C4-2B (cell line): ENCODE results near the gene MTF2.

Experiments used
- H3K27ac ChIP-seq: fragments of 450-650 bp; 2 replicates; pipeline ENCODE4 v1.5.1; 2017
- ZFX ChIP-seq: fragments of 450-650 bp; IDR thresholded peaks from 2 replicates; pipeline ENCODE4 v1.6.1; 2017
- TF ChIP-seq, protein P1 (sequence below): fragments of 450-650 bp; conservative IDR thresholded peaks from 2 replicates; pipeline ENCODE4 v1.5.1; 2017; ENCODE audit warnings: mild to moderate bottlenecking

Gene MTF2

DNA sequence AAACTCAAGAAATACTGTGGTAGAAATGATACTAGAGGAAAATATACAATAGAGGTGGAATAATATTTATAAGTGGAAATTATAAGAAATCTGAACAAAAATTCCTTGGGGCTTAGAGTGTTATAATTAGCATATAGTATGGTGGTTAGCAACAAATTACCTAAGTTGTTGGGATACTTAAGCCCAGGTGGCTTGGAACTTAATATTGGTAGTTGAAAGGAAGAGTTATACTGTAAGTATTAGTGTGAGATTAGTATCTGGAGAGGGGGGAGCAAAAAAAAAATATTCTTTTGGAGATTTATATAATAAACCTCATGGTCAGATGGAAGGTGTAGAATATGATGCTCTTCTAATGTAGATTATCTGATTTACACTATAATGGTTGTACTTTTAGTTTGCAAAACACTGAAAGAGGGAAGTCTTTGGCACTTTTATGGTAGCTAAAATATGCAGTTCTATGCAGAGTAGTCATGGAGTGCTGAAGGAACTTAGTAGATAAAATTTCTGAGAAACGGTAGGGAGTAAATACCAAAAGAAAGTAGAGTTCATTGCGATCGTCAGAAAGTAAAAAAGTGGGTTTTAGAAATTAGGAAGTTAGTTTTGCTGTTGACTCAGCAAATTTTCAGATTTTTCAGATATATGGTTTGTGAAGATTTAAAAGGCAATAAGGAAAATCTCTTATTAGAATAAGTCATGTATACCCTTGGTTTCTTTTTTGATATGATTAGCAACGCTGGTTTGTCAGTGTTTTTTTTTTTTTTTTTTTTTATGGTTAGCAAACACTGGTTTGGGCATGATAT is 45.7 kb downstream of the MTF2 start:
- TF ChIP-seq ZFX, result no peak
- H3K27ac ChIP-seq, result no peak overlapping the region

DNA sequence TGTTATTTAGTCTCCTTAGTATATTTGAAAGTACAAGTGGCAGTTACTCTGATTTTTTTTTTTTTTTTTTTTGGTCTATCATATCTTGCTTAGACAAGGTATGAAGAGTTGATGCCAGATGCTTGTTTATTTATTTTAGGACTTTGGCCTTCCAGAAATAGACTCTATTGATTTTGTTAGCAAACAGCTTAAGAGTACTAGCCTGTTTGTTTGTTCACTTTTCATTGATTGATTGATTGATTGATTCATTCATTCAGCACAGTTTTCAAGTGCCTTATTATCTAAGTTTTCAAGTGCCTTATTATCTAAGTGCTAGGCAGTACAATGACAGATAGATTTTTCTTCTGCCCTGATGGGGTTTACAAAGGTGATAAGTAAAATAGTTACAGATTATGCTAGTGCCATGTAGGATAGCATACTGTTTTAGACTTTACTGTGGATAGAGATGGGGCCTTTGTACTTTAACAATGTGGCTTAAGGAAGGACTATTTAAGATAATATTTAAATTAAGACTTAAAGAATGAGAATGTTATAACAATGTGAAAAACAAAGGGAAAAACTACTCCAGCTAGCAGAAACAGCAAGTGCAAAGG is 50.5 kb downstream of the MTF2 start:
- TF ChIP-seq, protein P1, sequence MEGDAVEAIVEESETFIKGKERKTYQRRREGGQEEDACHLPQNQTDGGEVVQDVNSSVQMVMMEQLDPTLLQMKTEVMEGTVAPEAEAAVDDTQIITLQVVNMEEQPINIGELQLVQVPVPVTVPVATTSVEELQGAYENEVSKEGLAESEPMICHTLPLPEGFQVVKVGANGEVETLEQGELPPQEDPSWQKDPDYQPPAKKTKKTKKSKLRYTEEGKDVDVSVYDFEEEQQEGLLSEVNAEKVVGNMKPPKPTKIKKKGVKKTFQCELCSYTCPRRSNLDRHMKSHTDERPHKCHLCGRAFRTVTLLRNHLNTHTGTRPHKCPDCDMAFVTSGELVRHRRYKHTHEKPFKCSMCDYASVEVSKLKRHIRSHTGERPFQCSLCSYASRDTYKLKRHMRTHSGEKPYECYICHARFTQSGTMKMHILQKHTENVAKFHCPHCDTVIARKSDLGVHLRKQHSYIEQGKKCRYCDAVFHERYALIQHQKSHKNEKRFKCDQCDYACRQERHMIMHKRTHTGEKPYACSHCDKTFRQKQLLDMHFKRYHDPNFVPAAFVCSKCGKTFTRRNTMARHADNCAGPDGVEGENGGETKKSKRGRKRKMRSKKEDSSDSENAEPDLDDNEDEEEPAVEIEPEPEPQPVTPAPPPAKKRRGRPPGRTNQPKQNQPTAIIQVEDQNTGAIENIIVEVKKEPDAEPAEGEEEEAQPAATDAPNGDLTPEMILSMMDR, result no peak
- no peak for TF ChIP-seq ZFX

DNA sequence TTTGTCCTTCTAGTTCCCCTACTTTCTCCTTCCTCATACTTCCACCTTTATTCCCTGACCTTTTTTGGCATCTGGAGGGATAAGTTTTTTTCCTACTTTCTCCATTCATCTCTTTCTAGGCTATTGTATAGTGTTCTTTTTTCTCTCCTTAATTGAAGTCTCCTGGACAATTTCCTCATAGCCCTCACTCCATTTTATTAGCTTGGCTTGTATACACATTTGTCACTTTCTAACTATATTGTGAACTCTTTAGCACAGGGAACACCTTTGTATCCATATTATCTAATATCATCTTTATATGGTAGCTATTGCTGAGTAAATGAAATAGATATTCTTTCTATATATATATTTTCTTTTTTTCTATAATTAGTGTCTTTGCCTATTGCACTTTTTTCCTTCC is 53.6 kb downstream of the MTF2 start:
- no peak overlapping the region for H3K27ac ChIP-seq
- TF ChIP-seq ZFX, result no peak
- TF ChIP-seq, protein P1, result no peak

More for the DNA sequence above, 50.5 kb downstream of the MTF2 start:
- no peak overlapping the region for H3K27ac ChIP-seq

DNA sequence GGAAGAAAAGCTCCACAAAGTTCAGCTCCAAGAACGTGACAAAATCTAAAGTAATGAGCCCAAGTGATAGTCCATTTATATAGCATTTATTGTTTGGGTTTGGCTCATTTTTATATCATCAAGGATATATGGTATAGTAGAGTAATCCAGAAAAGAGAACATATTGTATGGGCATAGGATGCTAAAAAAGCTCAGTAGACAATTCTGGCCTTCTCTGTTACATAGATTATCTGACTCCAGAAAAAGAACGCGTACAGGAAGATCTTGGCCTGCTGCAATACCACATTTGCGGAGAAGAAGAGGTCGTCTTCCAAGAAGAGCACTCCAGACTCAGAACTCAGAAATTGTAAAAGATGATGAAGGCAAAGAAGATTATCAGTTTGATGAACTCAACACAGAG is 57.4 kb downstream of the MTF2 start:
- TF ChIP-seq, protein P1, result no peak
- TF ChIP-seq ZFX, result no peak
- H3K27ac ChIP-seq, result no peak overlapping the region

DNA sequence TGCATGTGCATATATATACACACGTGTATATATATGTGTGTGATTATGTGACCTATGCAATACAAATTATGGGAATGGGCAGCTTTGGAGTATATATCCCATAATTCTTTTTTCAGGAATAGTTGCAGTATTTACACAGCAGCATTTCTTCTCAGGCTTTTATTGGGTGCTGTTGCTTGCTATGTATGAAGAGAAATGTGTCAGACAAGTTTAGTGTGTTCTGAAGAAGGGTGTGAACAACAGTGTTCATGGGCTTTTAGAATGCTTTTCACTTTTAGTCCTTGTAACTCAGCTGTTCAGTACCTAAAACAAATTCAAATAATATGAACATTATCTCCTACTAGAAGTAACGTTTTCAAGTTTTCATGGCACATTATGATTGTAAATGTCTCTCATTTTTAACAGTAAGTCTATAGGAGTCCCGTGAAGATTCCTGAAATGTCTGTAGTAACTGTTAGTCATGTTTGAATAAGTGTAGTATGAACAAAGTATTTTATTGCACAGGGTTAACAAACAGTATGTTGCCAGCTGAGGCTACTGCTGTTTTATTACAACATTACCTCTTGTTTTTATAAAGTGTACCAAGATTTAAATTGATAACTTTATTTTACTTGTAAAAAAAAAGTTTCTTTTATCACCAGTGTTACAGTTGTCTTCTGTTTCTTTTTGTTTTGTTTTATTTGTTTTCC is 58.7 kb downstream of the MTF2 start:
- no peak overlapping the region for H3K27ac ChIP-seq
- TF ChIP-seq ZFX, result no peak
- TF ChIP-seq, protein P1, result no peak

DNA sequence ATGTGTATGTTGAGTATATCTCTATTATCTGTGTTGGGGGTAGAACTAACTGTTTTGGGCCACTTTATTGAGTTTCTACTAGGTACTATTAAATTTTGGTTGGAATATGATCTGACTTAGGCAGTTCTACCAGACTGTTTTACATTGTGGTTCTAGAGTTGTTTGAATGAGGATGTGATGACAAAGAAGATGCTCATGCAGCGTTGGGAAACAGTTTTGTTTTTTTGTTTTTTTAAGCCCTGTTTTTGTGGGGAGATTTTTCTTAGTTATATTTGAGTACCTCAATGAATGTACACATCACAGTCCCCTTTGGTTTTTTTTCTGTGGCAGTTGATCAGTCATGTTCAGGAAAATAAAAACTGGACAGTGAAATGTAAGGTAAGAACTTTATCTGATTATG is 61.0 kb downstream of the MTF2 start:
- no peak for TF ChIP-seq ZFX
- TF ChIP-seq, protein P1, result no peak
- no peak overlapping the region for H3K27ac ChIP-seq

DNA sequence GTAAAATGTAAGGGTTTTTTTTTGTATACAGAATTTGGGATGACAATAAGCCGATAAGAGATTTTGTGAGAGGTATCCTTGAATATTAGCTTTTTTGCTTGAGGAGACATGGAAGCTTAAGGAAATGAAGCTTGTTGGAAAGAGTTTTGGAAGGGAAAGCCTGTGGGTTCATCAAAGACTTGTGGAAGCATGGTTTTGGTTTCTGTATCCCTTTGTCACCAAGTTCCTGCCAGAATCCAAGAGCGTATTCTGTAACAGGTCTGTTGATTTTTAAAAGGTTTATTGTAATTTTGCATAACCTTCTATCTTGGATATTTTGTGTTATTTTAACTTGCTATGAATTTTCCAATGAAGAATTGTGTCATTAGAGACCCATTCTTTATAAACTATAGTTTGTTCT is 63.1 kb downstream of the MTF2 start:
- H3K27ac ChIP-seq, result no peak overlapping the region
- TF ChIP-seq, protein P1, result no peak
- no peak for TF ChIP-seq ZFX
